ENCODE results near the gene PLA2G7.

DNA sequence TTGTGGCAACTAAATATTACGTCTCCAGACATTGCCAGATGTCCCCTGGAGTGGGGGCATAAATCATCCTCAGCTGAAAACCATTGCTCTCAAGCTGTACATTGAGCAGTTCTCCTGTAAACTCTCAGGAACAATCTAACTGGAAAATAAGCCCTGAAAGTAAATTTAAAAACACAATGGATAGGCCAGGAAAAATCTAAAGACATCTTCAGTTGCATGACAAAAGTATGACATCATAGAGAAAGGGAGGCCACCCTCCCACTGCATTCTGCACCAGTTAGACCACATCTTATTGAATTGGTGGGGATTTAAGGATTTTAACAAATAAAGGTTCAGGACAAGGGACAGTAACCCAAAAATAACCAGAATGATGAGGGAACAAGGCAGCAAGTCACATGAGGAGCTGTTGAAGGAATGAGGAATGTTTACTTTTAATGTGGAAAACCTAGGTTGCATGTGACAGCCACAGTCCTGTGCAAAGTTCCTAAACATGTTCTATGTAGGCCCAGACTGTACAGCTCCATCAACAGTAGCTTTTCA, 5.3 kb downstream of the PLA2G7 start:
- TF ChIP-seq, protein P1, sequence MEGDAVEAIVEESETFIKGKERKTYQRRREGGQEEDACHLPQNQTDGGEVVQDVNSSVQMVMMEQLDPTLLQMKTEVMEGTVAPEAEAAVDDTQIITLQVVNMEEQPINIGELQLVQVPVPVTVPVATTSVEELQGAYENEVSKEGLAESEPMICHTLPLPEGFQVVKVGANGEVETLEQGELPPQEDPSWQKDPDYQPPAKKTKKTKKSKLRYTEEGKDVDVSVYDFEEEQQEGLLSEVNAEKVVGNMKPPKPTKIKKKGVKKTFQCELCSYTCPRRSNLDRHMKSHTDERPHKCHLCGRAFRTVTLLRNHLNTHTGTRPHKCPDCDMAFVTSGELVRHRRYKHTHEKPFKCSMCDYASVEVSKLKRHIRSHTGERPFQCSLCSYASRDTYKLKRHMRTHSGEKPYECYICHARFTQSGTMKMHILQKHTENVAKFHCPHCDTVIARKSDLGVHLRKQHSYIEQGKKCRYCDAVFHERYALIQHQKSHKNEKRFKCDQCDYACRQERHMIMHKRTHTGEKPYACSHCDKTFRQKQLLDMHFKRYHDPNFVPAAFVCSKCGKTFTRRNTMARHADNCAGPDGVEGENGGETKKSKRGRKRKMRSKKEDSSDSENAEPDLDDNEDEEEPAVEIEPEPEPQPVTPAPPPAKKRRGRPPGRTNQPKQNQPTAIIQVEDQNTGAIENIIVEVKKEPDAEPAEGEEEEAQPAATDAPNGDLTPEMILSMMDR (IDR thresholded peaks at IDR 0.05; ENCODE audit: low read depth, low read length): no peak
- no peak for TF ChIP-seq EZH2phosphoT487 (IDR thresholded peaks at IDR 0.05; ENCODE audit: low read depth)

Data from OCI-LY3 (cell line).